ENCODE measurements around the gene CERT1.

Gene CERT1

DNA sequence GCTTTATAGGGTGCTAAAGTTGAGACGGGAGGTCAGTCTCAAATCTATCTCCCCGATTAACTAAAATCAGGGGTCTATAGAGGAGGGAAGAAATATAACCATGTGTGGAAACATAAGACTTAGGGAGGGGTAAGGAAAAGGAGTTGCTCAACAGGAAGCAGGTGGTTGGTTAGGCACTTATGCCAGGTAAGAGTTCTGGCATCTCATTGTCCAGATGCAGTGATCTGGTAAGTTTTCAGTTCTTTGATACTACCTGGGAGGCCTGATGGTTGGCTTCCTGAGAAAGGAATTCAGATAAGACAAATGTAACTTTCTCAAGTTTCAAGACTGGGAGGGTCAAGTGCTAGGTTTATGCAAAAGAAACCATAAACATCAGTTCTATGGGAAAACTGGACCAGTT, 47.7 kb downstream of the CERT1 start:
- Histone ChIP-seq H3K9me3 (ENCODE audit: severe bottlenecking) (peaks cover 1% of the 10 kb centered on the region), H3K36me3 (no peaks in the 10 kb centered on the region), H3K27me3 (ENCODE audit: insufficient read depth, low read depth, severe bottlenecking) (no peaks in the 10 kb centered on the region), H3K4me3 (ENCODE audit: low read depth, low read length) (no peak overlapping the region), H3K27ac (no peak overlapping the region)
- TF ChIP-seq, protein P1, sequence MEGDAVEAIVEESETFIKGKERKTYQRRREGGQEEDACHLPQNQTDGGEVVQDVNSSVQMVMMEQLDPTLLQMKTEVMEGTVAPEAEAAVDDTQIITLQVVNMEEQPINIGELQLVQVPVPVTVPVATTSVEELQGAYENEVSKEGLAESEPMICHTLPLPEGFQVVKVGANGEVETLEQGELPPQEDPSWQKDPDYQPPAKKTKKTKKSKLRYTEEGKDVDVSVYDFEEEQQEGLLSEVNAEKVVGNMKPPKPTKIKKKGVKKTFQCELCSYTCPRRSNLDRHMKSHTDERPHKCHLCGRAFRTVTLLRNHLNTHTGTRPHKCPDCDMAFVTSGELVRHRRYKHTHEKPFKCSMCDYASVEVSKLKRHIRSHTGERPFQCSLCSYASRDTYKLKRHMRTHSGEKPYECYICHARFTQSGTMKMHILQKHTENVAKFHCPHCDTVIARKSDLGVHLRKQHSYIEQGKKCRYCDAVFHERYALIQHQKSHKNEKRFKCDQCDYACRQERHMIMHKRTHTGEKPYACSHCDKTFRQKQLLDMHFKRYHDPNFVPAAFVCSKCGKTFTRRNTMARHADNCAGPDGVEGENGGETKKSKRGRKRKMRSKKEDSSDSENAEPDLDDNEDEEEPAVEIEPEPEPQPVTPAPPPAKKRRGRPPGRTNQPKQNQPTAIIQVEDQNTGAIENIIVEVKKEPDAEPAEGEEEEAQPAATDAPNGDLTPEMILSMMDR (IDR thresholded peaks at IDR 0.05; ENCODE audit: low read depth, low read length), result no peak
- DNase-seq, result no peak

DNA sequence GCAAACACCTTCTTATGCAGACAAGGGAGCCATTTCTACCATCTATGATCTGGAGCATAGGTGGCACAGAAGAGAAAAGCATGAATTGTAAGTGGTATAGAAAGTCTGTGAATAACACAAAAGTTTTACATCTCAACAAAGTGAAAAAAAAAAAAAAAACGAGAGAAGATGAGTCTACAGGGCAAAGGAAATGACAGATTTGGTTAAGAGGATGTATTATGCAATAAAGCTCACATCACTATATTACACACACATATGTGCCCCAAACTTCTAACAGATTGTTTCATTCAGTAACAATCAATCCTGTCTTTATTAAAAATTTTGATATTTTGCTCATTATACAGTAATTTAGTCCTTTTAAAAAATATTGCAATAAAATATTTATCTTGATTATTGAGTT, 49.8 kb downstream of the CERT1 start:
- TF ChIP-seq, protein P1 (IDR thresholded peaks at IDR 0.05; ENCODE audit: low read depth, low read length), result no peak
- Histone ChIP-seq H3K4me3 (ENCODE audit: low read depth, low read length) (no peak overlapping the region), H3K27ac (no peak overlapping the region), H3K36me3 (no peaks in the 10 kb centered on the region; the same call in 1 of the 2 replicates), H3K9me3 (ENCODE audit: severe bottlenecking) (no peaks in the 10 kb centered on the region), H3K27me3 (ENCODE audit: insufficient read depth, low read depth, severe bottlenecking) (no peaks in the 10 kb centered on the region)
- no peak for DNase-seq

DNA sequence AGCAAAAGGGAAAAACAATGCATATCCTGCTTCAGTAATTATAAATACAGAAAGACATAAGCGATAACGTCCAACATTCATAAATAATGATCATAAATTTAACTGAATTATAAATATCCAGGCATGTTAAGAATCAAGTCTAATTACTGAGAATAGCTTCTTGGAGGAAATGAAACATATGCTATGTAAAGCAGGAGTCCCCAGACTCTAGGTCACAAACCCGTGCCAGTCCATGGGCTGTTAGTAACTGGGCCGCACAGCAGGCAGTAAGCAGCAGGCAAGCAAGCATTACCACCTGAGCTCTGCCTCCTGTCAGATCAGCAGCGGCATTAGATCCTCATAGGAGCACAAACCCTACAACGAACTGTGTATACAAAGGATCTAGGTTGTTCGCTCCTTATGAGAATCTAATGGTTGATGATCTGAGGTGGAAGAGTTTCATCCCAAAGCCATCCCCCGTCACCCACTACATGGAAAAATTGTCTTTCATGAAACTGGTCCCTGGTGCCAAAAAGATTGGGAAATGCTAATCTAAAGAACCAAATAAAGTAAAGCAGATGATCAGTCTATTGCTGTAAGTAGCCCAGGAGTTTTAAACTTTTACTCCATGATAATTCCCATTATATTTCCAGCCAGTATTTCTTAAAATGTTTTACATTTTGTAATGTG, 50.4 kb downstream of the CERT1 start:
- TF ChIP-seq, protein P1 (IDR thresholded peaks at IDR 0.05; ENCODE audit: low read depth, low read length), result no peak
- no peaks in the 10 kb centered on the region for H3K27me3 ChIP-seq (ENCODE audit: insufficient read depth, low read depth, severe bottlenecking)
- H3K27ac ChIP-seq, result no peak overlapping the region
- DNase-seq, result peak; percentile 56
- no peak overlapping the region for H3K4me3 ChIP-seq (ENCODE audit: low read depth, low read length)
- H3K36me3 ChIP-seq, result no peaks in the 10 kb centered on the region; the same call in 1 of the 2 replicates
- no peaks in the 10 kb centered on the region for H3K9me3 ChIP-seq (ENCODE audit: severe bottlenecking)

DNA sequence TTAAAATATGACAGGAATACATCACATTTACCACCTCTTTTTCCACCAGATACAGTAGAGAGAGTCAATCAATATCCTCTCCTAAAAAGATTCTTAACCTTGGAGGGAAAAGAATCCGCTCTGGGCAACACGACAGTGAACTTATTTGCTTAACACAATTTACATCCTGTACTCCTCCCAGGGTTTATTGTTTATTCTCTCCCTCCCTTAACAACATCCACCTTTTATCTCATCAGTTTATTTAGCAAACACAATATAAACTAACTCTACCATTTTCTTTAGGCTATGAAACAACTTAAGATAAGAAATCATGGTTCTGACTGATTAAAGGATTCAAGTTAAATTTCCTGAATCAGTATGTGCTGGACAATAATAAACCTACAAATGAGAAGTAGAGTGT, 50.9 kb downstream of the CERT1 start:
- no peak overlapping the region for H3K27ac ChIP-seq
- H3K9me3 ChIP-seq (ENCODE audit: severe bottlenecking), result no peaks in the 10 kb centered on the region
- no peak overlapping the region for H3K4me3 ChIP-seq (ENCODE audit: low read depth, low read length)
- no peaks in the 10 kb centered on the region for H3K27me3 ChIP-seq (ENCODE audit: insufficient read depth, low read depth, severe bottlenecking)
- TF ChIP-seq, protein P1 (IDR thresholded peaks at IDR 0.05; ENCODE audit: low read depth, low read length), result no peak
- no peak for DNase-seq
- H3K36me3 ChIP-seq, result no peaks in the 10 kb centered on the region; the same call in 1 of the 2 replicates

- Histone ChIP-seq H3K36me3 (no peaks in the 10 kb centered on the region; the same call in 1 of the 2 replicates), H3K27me3 (ENCODE audit: insufficient read depth, low read depth, severe bottlenecking) (no peaks in the 10 kb centered on the region), H3K4me3 (ENCODE audit: low read depth, low read length) (no peak overlapping the region), H3K9me3 (ENCODE audit: severe bottlenecking) (no peaks in the 10 kb centered on the region), H3K27ac (no peak overlapping the region)
- no peak for DNase-seq
- TF ChIP-seq, protein P1 (IDR thresholded peaks at IDR 0.05; ENCODE audit: low read depth, low read length), result no peak
Measured at GRCh38 chr5:75457691-75458090, 53.7 kb downstream of the CERT1 start.

DNA sequence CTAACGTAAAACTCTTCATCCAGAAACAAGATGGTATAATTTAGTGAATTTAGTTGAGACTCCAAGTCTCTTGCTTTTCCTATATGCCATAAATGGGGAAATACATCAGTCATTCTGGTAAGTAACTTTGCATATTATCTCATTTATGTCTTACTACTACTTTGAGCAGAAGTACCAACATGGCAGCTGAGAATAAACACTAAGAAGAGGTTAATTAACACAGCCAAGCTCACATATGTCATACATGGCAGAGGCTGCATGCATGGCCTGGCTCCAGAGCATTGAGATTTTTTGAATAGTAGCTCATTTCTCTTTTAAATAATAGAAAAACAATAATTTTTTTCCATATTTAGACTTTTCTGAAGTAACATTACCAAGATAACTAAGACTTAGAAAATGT, 54.3 kb downstream of the CERT1 start:
- Histone ChIP-seq H3K27ac (no peak overlapping the region), H3K9me3 (ENCODE audit: severe bottlenecking) (no peaks in the 10 kb centered on the region), H3K27me3 (ENCODE audit: insufficient read depth, low read depth, severe bottlenecking) (no peaks in the 10 kb centered on the region), H3K36me3 (no peaks in the 10 kb centered on the region; the same call in 1 of the 2 replicates), H3K4me3 (ENCODE audit: low read depth, low read length) (no peak overlapping the region)
- DNase-seq, result no peak
- TF ChIP-seq, protein P1 (IDR thresholded peaks at IDR 0.05; ENCODE audit: low read depth, low read length), result no peak
